Brain pericyte (primary cell): ENCODE results near the gene ARID1B.
A peak's percentile ranks its signal among the peaks of the same experiment; 100 is the strongest.
"Not testable (repeated sequence)": the region's sequence is repeated elsewhere in the genome, so short reads cannot be mapped to it uniquely, and the experiment has no call there.

ENCODE experiments used
- DNase-seq: peaks from one replicate; pipeline ENCODE4 v3.0.0-alpha.2; 2012; ENCODE audit warnings: low read depth, low spot score

ARID1B gene

DNA sequence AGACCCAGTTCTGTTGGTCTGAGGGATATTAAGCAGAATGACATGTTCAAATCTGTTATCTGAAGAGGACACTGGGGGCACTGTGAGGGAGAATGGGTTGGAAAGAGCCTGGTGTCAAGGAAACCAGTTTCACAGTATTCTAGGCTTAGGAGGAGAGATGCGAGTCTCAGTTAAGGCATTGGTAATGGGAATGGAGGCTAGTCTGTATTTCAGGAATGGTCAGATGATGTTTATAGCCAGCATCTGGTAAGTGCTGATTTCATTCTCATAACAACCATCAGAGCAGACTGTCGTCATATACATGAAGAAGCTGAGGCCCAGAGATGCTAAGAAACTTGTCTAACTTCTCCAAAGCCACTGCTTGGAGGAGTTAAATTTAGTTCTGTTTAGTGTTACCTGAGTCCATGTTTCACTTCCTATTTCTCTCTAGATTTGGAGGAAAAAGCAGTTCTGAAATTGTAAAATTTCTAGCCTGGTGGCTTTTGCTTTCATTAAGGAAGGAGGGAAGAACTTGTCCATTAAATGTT lies 242.0 kb downstream of the ARID1B start:
- DNase-seq: no peak

DNA sequence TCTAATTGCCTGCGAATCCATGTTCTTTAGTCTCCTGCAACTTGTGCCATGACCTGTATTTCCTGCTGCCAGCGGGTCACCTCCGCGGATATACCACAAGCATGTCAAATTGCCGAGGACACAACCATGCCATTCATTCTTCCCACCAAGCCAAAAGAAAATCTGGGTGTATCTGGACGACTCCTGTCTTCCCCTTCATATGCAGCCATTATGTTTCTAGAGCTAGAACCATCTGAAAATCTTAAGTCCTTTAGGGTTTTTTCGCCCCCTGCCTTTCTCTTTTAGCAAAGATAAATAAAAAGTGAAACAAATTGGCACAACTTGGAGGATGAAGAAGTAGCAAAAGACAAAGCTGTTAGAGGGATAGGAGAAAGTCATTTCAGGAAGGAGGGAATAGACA lies 242.6 kb downstream of the ARID1B start:
- no peak for DNase-seq

DNA sequence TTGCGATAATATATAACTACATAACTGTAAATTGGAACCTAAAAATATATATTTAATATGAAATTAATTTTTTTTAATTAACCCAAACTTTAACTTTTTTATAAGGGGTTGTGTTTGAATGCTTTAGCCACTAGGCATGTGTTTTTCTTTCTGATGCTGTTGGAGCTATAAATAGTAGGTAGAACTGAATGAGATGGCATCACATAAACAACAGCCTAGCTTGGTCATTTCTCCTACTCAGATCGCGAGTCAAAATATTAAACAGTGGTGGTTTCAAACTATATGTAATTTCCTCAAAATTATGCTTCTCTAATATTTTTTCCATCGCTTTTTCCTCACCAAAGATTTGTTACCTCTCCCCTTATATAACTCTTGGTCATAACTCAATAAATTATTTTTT lies 243.2 kb downstream of the ARID1B start:
- DNase-seq: no peak

DNA sequence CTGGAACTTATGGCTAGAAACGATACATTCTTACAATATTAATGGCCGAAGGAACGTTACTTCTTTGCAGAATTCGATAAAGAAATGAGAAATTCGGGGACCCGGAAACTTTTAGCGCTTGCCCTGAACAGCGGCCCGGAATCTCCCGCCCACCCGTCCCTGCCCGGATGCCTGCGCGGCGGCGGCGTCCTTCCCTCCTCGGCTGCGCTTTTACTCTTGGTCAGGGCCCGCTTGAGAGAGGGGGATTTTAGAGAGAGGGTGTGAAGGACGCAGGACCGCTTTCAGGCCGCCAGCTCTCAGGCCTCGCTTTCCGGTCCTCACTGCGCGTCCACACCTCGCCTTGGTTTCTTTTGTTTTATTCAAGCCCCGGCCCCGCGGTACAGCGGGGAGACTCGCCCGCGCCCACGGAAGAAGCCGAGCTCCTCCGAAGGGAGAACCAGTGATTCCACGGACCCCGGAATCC lies 243.7 kb downstream of the ARID1B start:
- DNase-seq: no peak

DNA sequence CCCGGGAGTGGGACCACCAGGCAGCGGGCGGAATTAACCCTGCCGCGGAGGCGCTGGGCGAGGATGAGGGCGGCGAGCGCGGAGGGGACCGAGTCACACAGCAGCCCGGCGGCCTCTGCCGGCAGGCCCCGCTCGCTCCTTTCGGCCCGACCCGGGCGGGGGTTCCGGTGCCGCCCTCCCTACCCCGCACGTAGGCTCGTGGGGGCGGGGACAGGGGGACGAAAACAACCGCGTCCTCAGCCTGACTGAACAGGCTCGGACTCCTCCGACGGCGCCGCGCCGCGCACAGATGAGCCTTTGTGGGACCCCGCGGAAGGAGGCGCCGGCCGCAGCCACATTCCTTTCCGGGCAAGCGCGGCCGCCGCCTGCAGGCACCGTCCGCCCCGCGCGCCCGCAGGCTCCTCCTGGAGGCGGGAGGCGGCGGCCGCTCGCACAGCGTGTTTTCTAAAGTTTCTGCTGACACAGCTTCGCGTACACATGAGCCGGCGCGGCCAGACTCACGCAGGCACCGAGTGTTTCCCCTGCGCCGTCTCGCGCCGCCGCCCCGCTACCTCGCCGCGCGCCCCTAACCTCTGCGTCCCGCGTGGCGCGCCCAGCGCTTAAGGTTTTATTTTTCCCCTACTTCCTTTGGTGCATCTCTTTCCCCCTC lies 244.3 kb downstream of the ARID1B start:
- DNase-seq: peak; percentile 72

DNA sequence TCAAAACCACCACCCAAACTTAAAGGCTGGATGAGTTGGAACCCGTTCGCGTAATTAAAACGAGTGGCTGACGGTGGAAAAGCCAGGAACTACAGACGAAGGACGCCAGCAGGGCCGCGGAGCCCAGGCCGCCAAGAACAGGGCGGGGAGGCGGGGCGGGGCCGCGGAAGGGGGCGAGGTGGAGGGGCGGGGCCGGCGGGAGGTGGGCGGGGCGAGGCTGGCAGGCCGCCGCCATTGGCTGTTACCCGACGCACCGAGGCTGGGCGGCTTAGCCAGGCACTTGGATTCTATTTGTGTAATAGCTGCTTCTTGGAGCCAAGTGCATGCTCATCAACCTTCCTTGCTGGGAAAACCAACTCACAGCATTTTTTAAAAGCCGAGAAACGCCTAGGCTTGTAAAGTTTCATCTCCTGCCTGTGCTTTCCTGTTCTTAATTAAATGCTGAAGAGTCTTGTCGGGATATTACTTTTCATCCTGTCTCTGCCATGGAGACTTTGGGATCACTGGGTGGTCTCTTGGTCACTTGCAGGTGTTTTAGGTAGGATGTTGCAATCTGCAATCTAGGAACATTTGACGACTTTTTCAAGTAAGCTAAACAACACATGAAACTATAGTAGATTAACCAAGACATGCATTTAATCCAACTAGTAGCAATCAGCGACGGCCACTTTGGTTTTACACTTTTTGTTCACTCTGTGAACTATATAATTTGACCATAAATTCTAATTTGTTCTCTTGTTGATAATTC lies 245.0 kb downstream of the ARID1B start:
- peak; percentile 47 for DNase-seq

DNA sequence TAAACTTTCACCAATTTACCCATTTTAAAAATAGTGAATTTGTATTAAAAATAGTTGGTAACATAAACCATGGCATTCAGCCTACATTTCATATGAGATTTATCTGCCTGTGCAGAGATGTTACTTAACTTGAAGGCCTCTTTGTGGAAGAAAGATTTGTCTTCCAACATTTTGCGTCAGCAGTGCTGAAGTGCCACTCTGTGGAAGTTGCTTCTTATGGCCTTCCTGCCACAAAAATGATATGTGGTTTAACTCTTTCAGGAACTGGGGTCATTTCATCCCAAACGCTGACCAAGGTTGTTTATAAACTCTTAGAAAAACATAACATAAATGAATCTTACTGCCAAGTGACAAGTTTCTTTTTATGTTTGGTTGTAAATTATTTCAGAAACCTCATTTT lies 246.8 kb downstream of the ARID1B start:
- DNase-seq: no peak

DNA sequence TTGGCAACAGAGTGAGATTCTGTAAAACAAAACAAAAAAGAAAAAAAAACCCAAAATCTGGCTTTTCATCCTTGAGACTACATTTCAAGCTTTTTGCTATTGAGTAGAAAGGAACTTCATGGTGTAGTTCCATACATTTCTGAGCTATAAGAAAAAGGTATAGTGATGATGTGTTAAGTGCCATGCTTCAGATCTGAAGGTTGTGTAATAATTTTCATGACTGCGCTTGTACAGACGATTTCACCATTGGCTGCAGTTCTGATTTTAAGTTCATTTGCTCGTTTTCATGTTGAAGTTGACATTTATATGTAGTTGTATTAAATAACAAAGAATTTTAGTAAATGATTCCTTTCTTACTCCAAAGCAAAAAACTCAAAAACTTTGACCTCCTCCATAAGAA lies 247.6 kb downstream of the ARID1B start:
- no peak for DNase-seq

DNA sequence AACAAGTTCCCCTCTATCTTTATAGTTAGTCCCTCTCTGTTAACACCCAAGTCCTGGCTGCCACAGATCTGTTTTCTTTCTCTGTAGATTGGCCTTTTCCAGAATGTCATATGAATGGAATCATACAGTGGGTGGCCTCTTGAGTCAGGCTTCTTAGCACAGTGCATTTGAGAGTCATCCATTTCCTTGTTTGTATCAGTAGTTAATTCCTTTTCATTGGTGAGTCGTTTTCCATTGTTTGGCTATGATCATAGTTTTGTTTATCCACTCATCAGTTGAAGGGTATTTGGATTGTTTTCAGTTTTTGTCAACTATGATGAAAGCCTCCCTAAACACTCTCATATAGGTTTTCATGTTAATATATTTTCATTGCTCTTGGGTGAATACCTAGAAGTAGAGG lies 248.3 kb downstream of the ARID1B start:
- DNase-seq: no peak

DNA sequence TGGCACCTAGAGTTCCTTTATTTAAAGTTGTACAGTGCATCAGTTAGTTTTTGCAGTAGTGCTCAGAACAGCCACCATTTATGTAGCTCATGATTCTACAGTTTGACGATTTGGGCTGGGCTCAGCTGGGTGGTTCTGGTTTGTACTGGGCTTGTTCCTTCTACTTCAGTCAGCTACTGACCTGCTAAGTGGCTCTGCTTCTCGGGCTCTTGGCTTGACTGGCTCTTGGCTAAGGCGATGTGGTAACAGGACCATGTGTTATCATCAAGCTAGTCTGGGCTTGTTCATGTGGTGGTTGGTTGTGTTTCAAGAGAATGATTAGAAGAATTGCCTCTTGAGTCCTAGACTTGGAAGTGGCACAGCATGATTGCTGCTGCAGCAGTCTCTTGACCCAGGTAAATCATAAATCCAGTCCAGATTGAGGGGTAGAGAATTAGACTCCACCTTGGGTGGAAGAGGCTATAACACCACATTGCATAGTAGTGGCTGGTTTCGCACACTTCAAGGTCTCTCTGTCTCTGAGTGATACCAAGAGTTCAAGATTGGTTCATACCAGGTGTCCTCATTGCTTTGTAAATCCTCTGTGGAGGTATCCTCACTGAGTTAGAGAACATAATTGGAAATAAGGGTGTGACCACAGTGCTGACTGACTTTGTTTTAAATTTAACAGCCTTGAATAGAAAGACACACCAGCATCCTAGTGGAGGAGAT lies 253.0 kb downstream of the ARID1B start:
- DNase-seq: no peak

DNA sequence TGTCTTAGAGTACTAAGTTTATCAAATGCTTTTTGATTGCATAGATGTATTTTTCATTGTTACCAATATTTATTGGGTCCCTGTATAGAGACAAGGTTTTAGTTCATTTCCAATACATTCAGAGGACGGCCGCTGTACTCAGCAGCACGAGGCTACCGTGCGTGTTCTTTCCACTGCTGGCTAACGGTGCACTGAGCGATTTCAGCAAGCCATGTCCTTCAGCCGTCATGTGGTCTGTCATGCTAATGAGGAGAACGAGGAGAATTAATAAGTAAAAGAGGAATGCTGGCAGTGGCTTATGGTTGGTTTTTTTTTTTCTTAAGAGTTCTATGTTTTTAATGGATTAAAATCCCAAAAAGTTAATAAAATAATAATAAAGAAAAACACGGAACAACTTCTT lies 253.6 kb downstream of the ARID1B start:
- DNase-seq: no peak

DNA sequence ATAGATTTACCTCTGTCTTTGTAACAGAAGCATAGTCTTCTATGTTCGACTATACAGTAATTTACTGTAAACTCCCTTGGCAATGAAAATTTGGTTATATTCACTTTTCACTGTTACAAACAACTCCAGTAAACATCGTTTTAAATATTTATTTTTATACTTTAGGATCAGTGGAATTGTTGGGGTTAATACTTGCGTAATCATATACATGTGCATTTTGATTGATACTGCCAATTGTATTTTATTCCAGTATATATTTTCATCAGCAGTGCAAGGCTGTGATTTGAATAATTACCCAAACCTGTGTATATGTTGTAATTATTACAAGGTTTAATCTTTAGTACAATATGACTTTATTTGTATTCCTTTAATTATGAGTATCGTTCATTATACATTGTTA lies 255.7 kb downstream of the ARID1B start:
- no peak for DNase-seq

DNA sequence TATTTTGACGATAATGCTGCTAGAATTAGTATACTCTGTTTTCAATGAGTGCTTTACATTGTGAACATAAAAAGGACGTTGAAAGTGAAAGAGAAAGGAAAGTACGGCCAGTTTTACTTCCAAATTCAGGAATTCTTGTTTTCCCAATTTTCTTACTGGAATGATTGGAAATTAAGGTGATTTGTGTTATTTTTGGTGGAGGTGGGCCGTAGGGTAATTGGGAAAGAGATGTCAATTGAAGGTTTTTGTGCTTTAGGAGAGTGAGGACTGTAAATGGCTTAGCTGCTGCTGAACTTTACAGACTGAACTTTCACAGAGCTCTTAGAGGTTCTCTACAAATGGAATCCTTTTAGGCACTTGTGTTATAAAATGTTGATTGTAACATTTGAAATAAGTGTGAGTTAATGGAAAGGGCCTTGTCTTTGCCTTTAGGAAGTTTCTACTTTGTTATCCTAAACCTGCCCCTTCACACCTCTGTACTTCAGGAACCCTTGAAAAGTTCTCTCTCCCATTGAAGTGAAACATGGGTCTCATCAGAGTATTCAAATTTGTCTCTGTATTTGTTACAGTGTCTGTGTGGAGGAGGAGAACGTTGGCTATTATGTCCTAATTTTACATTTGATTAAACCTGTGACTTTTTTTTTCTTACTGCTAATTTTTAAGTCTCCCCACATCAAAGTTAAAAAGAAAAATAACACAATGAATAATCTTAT lies 256.4 kb downstream of the ARID1B start:
- DNase-seq: no peak

DNA sequence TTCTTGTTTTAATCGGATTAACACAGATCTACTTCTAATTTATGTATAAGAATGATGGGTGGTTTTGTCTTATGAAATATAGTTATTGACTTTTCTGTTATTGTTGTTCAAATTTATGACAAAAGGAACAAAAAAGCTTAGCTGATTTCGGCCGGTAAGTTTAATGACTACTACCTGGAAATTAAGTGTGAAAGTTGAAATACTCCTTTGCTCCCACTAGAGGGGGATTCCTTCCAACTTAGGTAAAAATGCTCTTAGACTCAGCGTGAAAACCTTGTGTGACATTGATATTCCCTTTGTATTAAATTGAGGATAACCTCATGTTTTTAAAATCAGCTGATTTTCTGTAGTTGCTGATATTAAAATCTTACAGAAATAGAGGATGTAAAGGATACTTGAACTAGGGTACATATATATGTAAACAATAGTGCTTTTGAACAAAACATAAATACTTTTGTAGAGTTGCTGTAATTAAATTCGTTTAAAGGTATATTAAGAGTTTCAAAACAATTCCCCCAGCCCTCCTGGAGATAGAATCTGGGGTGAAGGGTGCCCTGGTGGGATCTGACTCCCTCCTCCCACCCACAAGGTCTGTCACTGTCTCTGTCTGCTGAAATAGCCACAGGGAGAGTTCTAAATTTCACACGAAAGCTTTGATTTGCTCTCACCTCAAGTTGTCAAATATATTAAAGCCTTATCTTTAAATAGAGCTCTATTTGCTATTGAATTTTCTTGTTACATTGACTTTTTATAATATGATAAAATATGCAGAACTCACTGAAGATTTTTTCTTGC lies 257.5 kb downstream of the ARID1B start:
- no peak for DNase-seq

DNA sequence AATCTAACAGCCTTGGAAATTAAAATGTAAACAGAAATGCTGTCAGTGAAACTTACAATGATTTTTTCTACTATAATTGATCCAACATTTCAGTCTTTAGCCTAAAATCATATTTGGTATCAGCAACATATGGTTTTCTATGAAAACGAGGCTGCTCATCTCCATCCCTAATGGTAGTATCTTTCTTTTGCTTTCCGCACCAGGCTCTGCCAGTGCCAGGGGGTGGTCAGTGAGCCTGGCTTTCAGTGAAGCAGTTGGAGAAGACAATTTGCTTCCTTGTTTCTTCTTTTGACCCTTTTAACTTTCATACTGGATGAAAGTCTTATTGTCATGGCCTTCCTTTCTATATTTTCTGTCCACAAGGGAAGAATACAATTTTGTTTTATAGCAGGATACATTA lies 258.4 kb downstream of the ARID1B start:
- DNase-seq: no peak

DNA sequence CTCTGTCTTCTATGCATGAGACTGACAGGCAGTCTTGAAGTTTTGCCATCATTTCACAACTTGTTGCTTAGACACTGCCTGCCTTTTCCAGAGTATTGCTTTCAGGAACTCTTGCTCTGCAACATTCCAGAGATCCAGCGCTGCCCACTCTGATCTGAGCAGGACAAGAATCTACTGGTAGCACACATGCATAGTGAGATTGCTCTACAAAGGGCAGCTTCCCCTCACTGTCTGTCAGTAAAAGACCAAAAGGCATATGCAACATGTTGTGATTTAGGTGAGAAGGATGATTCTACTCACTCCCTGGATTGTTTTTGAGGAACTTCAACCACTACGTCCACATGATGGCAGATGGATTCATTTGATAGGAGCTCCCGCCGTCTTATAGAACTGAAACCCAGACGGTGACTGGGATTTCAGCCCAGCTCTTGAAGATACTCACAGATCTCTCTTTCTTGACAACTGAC lies 259.1 kb downstream of the ARID1B start:
- DNase-seq: no peak

DNA sequence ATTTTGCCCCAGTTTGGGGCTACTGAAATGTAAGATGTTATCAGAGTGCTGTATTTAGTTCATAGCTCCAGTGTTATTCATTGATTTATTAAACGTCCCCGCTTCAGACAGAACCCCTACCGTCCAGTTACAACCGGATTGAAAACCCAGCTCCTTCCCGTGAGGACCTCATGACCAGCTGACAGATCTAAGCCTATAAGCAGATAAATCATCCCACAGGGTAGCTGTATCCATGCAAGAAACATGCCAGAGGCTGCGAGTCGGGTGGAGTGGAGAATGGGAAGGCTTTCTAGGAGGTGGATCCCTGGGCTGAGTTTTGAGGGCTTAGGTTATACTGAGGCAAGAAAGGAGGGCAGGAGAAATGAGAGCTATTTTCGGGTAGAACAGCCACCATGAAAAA lies 260.0 kb downstream of the ARID1B start:
- DNase-seq: no peak

DNA sequence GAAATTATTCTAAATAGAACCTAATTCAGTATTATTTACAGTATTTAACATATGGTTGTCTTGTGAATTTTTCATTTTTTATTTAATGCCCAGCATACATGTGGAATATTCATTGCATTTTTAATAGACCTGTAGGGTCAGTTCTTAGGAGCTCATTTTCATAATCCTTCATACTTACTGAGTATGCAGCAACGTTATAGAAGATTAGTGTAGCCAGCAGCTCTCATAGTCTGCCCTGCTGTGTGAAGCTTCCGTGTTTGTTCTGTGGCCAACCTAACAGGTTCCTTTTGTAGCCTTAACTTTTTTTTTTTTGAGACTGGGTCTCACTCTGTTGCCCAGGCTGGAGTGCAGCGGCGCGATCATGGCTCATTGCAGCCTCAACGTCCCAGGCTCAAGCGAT lies 261.4 kb downstream of the ARID1B start:
- no peak for DNase-seq

DNA sequence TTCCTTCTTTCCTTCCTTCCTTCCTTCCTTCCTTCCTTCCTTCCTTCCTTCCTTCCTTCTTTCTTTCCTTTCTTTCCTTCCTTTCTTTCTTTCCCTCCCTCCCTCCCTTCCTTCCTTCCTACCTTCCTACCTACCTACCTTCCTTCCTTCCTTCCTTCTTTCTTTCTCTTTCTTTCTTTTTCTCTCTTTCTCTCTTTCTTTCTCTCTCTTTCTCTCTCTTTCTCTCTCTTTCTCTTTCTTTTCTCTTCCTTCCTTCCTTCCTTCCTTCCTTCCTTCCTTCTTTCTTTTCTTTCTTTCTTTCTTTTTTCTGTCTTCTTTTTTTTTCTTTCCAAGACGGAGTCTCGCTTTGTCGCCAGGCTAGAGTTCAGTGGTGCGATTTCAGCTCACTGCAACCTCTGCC lies 262.5 kb downstream of the ARID1B start:
- not testable (repeated sequence) for DNase-seq

DNA sequence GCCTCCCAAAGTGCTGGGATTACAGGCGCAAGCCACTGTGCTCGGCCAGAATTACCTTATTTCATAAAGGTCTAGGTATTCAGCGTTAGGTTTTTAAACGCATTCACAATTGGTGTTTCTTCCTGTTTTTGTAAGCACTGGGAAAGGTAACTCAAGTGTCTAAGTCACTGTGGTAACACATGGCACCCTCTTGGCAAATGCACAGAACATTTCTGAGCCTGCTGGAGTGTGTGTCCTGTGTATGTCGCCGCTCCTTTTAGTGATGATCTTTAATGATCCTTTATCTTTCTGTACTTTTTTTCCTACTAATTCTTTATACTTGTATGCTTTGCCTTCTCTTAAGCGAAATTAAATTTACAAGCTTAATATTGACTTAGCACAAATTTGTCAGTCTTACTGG lies 263.0 kb downstream of the ARID1B start:
- DNase-seq: no peak
